GM13976 (cell line): ENCODE results near the gene TSN.
"Not testable (repeated sequence)": the region's sequence is repeated elsewhere in the genome, so short reads cannot be mapped to it uniquely, and the experiment has no call there.

Source experiments
- DNase-seq: peaks from one replicate; pipeline ENCODE4 v3.0.0; 2012; ENCODE audit warnings: low spot score
- in situ Hi-C: fragments of 300-500 bp; cut with MboI; formaldehyde crosslinking; loops from one replicate; pipeline ENCODE4 v1.12.0; 2022; ENCODE audit warnings: low sequenced_read_pairs, mixed read lengths, inconsistent platforms; ENCODE audit not compliant: unreplicated experiment
- TF ChIP-seq, protein P1 (sequence below): IDR thresholded peaks from 2 replicates; pipeline ENCODE4 v1.5.1; 2012; ENCODE audit warnings: borderline replicate concordance, mild to moderate bottlenecking; ENCODE audit not compliant: insufficient read depth; ENCODE audit errors: extremely low read depth, missing control alignments, control extremely low read depth

Gene TSN

DNA sequence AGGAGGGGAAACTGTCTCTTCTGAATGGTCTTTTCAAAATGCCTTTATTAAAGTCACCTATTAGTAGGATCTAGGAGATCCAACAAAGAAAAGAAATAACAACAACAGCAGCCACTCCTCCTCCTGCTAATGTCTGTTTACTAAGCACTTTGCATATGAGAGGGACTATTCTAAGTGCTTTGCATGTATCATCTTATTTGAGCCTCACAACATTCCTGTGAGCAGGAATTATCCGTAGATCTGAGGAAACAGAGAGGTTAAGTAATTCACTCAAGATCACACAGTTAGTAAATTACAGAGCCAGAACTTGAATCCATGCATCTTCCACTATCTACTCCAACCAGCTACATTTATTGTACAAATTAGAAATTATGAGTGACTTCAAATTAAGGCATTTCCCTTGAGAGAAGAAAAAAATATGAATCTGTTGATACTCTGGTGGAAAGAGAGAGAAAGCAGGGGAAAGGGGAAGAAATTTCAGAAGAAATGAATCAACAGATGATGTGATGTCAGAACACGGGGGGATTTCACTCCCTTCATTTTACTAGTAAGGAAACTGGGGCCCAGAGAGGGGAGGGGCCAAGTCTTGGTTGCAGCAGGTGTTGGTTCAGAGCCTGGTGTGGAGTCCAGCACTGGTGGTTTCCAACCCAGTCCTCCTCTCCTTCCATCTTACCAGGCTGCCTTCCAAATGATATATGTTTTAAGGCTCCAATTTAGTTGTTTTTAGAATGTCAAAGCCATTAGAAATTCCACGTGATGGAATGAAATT, 49.7 kb downstream of the TSN start:
- TF ChIP-seq, protein P1, sequence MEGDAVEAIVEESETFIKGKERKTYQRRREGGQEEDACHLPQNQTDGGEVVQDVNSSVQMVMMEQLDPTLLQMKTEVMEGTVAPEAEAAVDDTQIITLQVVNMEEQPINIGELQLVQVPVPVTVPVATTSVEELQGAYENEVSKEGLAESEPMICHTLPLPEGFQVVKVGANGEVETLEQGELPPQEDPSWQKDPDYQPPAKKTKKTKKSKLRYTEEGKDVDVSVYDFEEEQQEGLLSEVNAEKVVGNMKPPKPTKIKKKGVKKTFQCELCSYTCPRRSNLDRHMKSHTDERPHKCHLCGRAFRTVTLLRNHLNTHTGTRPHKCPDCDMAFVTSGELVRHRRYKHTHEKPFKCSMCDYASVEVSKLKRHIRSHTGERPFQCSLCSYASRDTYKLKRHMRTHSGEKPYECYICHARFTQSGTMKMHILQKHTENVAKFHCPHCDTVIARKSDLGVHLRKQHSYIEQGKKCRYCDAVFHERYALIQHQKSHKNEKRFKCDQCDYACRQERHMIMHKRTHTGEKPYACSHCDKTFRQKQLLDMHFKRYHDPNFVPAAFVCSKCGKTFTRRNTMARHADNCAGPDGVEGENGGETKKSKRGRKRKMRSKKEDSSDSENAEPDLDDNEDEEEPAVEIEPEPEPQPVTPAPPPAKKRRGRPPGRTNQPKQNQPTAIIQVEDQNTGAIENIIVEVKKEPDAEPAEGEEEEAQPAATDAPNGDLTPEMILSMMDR, result no peak
- DNase-seq, result no peak
- in situ Hi-C loops, result no loop called here

DNA sequence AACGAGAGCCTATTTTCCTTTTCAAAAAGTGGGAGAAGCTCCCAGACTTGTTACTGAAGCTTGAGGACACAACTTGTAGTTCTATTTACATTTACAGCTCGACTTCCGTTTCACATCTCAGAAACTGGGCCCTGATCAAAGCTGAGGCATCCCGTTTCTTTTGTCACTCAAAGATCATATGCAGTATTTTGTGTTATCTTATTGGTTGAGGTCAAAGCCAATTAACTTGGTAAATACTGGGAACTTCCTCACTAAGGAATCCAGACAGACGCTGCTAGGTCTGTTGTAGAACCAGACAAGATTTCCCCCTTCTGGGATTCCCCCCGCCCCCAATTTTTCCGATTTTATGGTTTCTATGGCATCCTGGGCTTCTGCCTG, 50.3 kb downstream of the TSN start:
- in situ Hi-C loops, result no loop called here
- TF ChIP-seq, protein P1, result no peak

GRCh38 chr2:121807771-121808170, 52.3 kb downstream of the TSN start:
- in situ Hi-C loops, DNase-seq: not testable (repeated sequence)

More for the DNA sequence above, 50.3 kb downstream of the TSN start:
- DNase-seq, result no peak

GRCh38 chr2:121809607-121810006, 54.2 kb downstream of the TSN start:
- in situ Hi-C loops, result no loop called here
- no peak for DNase-seq
- TF ChIP-seq, protein P1, result no peak

DNA sequence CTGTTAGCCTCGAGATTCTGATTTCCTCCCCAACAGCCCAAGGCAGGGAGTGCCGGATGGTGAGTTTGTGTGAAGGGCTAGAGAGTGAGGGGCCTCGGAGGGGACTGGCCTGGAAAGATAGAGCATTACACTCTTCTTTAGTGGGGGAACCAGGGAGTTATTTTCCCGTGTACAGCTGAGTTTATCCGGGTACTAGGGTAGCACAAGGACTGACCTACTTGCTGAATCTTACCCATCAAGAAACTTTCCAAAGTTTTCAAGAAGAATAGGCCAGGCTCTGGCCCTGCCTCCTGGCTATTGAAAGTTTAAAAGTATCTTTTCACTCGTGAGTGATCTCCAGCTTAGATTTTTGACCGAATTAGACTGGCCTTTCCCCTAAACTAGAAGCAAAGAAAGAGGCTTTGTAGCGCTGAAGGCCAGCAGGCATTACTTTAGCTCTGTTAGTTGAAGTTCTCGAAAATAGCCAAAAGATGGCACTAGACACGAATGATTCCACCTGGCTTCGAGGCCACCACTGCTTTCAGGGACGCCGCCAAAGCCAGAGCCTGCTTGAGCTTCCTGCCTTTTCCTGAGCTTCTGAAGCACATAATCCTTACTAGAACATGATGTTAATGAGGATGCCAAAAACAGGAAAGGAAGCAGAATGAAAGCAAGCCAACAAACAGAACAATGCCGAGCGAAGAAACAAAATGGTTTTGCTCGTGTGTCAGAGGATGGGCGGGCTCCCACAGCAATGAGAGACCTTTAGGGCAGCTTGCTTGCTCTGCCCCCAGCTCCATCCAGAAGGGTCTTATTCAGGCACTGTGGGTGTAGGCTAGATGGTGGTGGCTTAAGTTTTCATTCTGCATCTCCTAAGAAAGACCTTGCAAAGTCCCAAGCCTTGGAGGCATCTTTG, 55.8 kb downstream of the TSN start:
- TF ChIP-seq, protein P1, result peak; percentile 28
- in situ Hi-C loops, result no loop called here
- peak; percentile 70 for DNase-seq

GRCh38 chr2:121813083-121813482, 57.6 kb downstream of the TSN start:
- in situ Hi-C loops, DNase-seq: not testable (repeated sequence)

GRCh38 chr2:121815216-121815615, 59.8 kb downstream of the TSN start:
- DNase-seq, result no peak
- TF ChIP-seq, protein P1, result no peak
- in situ Hi-C loops, result no loop called here
